MG63 (cell line): ENCODE measurements around the gene COL4A1. TPM values are rescaled to one million over a fixed set of nuclear protein-coding genes. Genes with fewer than 3 reads are reported as not detected.
"Not testable (repeated sequence)": the region's sequence is repeated elsewhere in the genome, so short reads cannot be mapped to it uniquely, and the experiment has no call there.

ENCODE experiments used
- DNase-seq: peaks from one replicate; pipeline ENCODE4 v3.0.0-alpha.2; 2020
- H3K27me3 ChIP-seq: fragments of 250-450 bp; sonication (Bioruptor Pico); 2 replicates; pipeline ENCODE4 v1.5.1; 2020; ENCODE audit warnings: mild to moderate bottlenecking, moderate library complexity
- H3K36me3 ChIP-seq: fragments of 250-450 bp; sonication (Bioruptor Pico); 2 replicates; pipeline ENCODE4 v1.5.1; 2020; ENCODE audit warnings: mild to moderate bottlenecking, moderate library complexity
- H3K4me3 ChIP-seq: fragments of 250-450 bp; sonication (Bioruptor Pico); 2 replicates; pipeline ENCODE4 v1.5.1; 2020; ENCODE audit warnings: mild to moderate bottlenecking, moderate library complexity
- H3K9me3 ChIP-seq: fragments of 250-450 bp; sonication (Bioruptor Pico); 2 replicates; pipeline ENCODE4 v1.5.1; 2020; ENCODE audit warnings: mild to moderate bottlenecking, moderate library complexity
- total RNA-seq: library from RNA; depleted of rRNA; stranded (reverse); fragments of >200 nt; shearing (Covaris generic); gene quantifications from 2 replicates; pipeline ENCODE4 v1.2.3, GENCODE V29; 2014; ENCODE audit warnings: low replicate concordance

The COL4A1 gene
- total RNA-seq, 1 experiment from 2014 or later: 24.9 TPM

DNA sequence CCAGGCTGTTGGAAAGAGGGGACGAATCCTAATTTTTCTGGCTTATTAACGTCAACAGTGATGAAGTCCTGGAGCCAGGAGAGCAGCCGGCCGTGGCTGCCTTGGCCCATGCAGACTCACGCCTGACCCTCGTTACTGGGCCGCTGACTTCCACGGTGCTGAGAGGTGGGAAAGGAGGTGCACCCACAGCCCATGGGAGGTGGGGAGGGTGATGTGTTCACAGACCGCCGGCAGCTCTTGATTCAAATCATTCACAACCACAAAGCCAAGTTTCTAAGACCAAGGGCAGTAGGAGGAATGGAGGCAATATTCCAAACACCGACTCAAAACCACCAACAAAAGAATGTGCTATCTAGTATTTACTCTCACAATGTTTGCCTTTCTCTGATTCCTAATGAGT is 24.4 kb upstream of the COL4A1 start:
- DNase-seq: no peak
- no peaks in the 10 kb centered on the region for H3K27me3 ChIP-seq
- no peak overlapping the region for H3K4me3 ChIP-seq
- no peaks in the 10 kb centered on the region for H3K36me3 ChIP-seq
- no peaks in the 10 kb centered on the region for H3K9me3 ChIP-seq

DNA sequence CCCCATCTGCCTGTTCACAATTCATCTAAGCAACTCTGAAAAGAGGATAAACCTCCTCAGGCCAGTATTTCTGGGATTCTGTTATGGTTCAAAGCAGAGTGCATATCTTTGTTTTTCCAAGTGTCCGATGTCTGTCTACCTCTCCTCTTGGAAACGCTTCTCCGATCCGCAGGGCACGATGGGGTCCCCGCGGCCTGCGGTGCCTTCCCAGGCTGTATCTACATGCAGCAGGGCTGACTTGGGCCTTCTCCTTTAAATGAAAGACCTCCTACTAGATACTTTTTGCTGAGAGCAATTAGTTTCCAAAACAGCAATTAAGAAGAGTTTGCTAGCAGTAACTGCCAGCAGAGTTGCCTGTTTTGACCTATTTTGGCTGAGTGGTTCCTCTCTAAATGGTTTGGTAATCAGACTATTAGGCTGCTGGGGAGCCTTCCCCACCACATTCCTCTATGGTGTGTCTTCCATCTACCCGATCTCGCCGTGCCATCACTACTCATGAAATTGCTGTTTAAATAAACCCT is 23.6 kb upstream of the COL4A1 start:
- Histone ChIP-seq H3K27me3 (no peaks in the 10 kb centered on the region), H3K36me3 (no peaks in the 10 kb centered on the region), H3K9me3 (no peaks in the 10 kb centered on the region), H3K4me3 (no peak overlapping the region)
- no peak for DNase-seq

DNA sequence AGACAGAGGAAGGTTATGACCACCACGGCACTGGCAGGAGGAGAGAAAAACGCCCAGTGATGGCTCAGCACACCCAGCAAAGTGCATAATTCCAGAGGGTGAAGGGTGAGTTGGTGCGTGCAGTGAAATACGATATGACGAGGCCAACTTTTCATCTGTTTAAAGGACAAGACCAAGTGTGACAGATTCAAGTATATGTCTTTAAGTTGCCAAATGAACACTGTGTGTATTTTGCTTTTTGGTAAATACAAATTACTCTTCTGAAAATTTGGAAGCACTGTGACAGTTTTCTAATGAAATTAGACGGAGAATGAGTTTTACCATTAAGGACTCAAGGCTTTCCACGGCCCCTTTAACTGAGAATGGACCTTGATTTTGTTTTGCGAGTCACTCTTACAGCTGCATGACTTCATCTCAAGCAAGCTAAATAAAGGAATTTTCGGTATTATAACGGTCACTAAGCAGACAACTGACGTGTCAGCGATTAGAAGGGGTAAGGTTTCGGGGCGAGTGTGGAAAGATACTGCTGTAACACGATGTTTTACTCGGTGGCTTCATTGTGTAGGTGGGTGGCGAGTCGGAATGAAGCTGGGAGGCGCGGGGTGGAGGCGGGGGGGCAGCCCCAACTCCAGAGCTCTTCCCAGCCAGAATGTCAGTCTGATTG is 23.0 kb upstream of the COL4A1 start:
- no peaks in the 10 kb centered on the region for H3K36me3 ChIP-seq
- no peaks in the 10 kb centered on the region for H3K27me3 ChIP-seq
- H3K4me3 ChIP-seq: no peak overlapping the region
- no peaks in the 10 kb centered on the region for H3K9me3 ChIP-seq
- no peak for DNase-seq

DNA sequence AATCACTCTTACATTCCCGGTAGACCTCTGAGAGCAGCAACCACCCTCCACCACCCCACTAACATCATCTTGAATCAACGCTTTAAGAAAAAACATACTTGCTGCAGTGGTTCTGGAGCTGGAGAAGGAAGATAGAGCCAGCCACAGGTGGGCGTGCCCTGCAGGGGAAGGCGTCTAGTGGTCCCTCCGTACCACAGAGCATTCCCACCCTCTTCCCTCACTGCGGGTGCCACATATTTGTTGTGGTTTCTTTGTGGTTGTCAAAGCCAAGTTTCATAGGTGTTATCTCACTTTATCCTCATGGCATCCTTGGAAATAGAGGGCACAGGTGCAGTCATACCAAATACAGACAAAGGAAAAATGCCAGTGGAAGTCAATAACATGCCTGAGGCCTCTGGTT is 22.3 kb upstream of the COL4A1 start:
- DNase-seq: no peak
- Histone ChIP-seq H3K36me3 (no peaks in the 10 kb centered on the region), H3K4me3 (no peak overlapping the region)

DNA sequence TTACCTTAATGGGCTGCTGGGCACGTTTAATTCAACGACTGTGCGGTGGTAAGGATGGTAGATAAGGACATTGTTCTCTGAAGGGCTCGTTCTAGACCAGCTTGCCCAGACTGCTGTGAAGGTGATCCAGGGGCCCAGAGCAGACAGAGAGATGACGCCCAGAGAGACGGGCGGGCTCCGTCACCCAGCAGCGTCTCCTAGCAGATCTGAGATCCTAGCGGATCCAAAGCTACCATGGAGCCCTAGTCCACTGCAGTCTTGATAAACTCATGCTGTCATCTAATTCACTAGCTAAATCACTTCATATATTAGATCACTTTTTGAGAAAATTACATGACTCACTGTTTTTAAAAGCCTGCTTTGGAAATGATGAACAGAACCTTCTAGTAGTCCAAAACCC is 21.6 kb upstream of the COL4A1 start:
- H3K9me3 ChIP-seq: no peaks in the 10 kb centered on the region
- no peak overlapping the region for H3K4me3 ChIP-seq
- no peak for DNase-seq
- H3K27me3 ChIP-seq: no peaks in the 10 kb centered on the region
- H3K36me3 ChIP-seq: no peaks in the 10 kb centered on the region

More for the DNA sequence above, 22.3 kb upstream of the COL4A1 start:
- H3K9me3 ChIP-seq: no peaks in the 10 kb centered on the region
- no peaks in the 10 kb centered on the region for H3K27me3 ChIP-seq

DNA sequence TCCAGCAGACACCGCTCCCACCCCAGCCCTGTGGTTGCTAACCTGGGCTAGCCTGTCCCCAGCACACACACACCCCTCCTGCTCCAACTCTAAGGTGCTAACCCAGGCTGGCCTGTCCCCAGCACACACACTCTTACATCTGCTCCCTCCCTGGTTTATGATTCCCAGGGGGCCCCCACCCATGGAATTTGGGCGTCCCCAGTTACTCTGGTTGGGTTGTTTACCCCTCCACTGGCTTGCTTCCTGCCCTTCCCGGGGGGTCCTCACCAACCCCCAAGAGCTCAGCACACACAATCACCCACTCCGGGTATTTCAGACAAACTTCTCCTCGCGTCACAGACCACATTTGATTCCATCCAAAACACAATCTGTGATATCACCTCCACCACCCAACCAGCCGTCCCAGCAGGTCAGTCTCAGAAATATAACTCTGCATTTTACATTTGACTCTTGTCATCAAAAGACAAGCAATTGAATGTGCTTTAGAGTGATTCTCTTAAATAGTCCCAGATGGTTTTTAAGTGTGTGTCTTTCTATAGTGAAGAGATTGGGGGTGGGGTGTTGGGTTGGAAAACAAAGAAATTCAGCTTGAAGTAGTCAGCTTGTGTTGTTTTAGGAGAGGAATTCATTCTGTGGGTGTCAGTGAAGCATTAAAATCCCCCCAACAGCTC is 20.2 kb upstream of the COL4A1 start:
- Histone ChIP-seq H3K36me3 (no peaks in the 10 kb centered on the region), H3K9me3 (no peaks in the 10 kb centered on the region), H3K27me3 (no peaks in the 10 kb centered on the region), H3K4me3 (no peak overlapping the region)
- no peak for DNase-seq

DNA sequence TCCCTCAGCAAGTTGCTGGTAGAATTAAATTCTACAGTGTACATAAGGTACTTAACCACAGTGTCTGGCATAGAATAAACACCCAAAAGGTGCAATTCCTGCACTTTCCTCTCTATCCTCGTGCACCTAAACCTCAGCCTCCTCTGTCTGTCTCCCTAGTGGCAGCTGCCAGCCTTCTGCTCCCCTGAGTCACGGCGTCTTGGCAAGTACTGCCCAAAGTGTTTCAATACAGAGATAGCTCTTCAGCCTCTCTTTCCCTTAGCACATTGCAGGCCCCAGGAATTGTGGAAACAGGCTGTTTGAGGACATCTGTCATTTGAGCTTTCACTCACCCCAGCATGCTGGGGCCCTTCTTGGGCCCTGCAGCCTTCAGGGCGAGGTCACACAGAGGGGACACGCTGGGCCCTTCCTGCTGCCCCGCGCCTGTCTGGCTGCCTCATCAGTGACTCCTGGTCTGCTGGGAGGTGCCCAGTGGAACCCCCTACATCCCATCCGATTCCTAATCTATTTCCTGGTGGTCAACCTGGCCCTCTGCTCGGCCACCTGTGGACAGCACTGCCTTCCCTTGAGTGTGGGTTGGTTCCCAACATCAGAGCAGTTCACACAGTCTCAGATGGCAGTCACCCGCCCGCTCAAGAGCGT is 19.4 kb upstream of the COL4A1 start:
- Histone ChIP-seq H3K4me3 (no peak overlapping the region), H3K9me3 (no peaks in the 10 kb centered on the region), H3K27me3 (no peaks in the 10 kb centered on the region), H3K36me3 (no peaks in the 10 kb centered on the region)
- peak; percentile 64 for DNase-seq

DNA sequence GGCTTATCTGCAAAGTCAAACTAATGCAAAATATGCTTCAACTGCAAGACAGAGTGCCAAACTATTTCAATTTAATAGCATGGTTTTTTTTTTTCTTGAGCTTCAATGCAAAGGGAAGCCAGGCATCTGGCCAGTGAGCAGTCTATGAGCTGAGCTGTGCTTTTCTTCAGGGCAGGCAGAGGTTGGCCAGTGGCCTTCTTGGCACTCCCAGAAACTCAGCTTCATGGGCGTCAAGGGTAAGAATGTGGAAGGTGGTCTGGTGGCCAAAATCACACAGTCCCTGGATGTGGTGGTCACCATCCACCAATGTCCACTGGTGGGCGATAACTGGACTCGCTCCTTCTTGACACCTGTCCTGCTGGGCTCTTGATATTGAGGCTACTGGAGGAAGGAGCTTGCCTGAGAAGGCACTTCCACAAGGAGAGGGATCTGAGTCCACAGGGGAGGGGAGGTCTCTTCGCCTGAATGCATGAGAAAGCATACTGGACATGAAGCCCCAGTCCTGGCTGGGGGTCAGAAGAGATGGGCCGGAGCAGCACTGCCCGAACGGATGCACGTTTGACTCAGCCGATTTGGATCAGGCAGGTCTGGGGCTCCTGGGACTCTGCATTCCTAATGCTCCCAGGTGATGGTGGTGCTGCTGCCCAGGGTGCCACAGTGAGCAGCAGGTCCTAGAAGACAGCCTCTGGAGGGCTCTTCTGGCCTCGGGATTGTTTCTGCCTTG is 17.2 kb upstream of the COL4A1 start:
- Histone ChIP-seq H3K9me3 (no peaks in the 10 kb centered on the region), H3K4me3 (no peak overlapping the region), H3K27me3 (no peaks in the 10 kb centered on the region), H3K36me3 (no peaks in the 10 kb centered on the region)
- DNase-seq: peak; percentile 40

DNA sequence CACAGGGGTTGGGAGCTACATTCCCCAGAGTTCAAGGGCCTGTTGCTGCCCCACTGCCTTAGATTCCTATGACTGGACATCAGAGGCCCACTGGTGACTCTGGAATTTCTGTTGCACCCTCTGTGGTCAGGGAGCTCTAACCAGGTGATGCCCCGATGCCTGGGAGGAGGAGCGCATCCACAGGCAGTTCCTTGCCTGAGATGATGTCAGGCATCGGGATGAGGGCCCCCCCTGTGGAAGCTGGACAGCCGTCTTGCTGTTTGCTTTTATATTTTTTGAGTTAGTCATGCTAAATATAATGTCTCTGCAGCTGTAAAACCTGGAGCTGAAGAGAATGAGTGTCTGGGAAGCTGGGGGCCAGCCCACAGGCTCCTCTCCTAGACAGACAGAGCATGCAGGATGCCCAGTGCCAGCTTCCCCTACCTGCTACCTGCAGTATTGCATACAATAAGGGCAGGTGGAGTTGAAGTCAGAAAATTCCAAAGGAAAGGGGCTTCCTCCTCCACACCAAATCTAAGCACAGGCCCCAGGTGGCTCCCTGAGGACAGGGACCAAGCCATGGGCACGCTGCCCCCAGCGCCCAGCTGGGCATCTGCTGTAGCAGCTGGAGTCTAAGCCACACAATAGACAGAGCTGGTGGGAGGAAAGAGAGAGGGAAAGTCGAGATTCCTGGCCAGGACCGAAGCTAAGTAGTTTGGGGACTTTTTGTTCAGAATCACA is 16.4 kb upstream of the COL4A1 start:
- Histone ChIP-seq H3K27me3 (no peaks in the 10 kb centered on the region), H3K36me3 (no peaks in the 10 kb centered on the region), H3K9me3 (no peaks in the 10 kb centered on the region), H3K4me3 (no peak overlapping the region)
- peak; percentile 62 for DNase-seq

DNA sequence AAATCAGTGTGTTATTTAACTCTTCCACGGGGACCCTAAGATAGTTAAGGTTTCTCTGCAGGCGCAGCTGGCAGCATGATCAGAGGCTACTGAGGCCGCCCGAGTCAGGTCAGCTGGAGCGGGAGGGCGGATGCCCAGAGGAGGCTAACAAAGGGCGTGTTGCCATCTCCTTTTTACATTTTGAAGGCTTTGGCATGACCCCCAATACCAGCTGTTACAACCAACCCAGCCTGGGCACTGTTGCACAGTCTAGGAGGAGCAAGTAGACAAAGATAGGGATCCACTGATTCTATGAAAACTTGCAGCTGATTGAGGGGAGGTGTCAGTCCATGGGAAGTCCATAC is 15.8 kb upstream of the COL4A1 start:
- no peak for DNase-seq
- Histone ChIP-seq H3K27me3 (no peaks in the 10 kb centered on the region), H3K4me3 (no peak overlapping the region)

DNA sequence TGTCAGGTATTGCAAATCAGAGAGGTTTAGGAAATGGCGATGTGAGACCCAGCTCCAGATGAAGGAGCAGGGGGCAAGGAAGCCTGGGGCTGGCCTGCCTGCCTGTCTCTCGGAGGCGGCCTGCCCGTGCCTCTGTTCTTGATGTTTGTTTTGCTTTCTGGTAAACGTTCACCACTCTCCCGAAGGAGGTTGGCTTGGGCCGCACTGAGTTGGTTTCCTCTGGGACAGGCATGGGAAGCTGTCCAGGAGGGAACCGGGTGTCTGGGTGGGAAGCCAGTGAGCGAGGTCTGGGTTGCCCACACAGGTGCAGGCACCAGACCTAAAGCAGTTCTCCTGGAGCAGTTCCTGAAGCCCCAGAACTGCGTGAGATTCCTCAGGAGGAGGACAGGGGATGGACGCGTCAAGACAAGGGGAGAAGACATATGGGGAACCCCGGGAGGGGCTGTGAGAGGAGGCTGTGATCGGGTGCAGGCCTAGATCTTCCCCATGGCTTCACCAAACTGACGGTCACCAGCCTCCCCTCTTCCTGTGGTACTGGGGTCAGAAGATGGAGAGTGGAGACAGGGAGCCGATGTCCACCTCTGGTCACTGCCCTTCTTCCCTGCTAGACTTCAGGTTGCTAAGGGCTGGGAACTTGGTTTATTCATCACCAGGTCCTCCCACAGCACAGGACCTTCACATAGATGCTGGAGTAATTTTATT is 15.3 kb upstream of the COL4A1 start:
- H3K9me3 ChIP-seq: no peaks in the 10 kb centered on the region

More for the DNA sequence above, 15.8 kb upstream of the COL4A1 start:
- Histone ChIP-seq H3K36me3 (no peaks in the 10 kb centered on the region), H3K9me3 (no peaks in the 10 kb centered on the region)

DNA sequence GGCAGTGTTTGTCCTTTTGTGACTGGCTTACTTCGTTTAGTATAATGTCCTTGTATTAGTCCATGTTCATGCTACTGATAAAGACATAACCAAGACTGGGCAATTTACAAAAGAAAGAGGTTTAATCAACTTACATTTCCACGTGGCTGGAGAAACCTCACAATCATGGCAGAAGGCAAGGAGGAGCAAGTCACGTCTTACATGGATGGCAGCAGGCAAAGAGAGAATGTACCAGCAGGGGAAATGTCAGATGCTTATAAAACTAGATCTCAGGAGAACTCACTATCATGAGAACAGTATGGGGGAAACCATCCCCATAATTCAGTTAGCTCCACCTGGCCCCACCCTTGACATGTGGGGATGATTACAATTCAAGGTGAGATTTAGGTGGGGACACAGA is 14.6 kb upstream of the COL4A1 start:
- not testable (repeated sequence) for DNase-seq, H3K27me3 ChIP-seq, H3K9me3 ChIP-seq, H3K4me3 ChIP-seq, H3K36me3 ChIP-seq

More for the DNA sequence above, 15.3 kb upstream of the COL4A1 start:
- Histone ChIP-seq H3K27me3 (no peaks in the 10 kb centered on the region), H3K4me3 (no peak overlapping the region), H3K36me3 (no peaks in the 10 kb centered on the region)
- no peak for DNase-seq

DNA sequence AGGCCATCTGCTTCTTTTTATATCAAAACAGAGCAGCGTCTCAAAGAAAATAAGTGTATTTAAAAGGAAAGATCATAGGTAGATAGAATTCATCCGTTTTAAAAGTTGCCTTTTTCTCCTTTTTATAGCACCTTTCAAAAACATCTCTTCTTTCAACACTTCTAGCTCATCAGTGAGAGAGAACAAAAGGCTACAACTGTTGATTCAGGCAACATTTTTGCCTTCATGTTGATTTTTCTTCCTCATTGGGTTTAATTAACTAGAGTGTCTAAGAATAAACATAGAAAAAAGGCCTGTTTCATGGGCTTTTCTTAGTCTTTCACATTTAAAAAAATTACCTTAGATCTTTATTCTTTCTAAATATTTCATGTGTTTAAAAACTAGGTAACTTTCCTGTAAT is 13.7 kb upstream of the COL4A1 start:
- no peaks in the 10 kb centered on the region; the same call in 1 of the 2 replicates for H3K36me3 ChIP-seq

DNA sequence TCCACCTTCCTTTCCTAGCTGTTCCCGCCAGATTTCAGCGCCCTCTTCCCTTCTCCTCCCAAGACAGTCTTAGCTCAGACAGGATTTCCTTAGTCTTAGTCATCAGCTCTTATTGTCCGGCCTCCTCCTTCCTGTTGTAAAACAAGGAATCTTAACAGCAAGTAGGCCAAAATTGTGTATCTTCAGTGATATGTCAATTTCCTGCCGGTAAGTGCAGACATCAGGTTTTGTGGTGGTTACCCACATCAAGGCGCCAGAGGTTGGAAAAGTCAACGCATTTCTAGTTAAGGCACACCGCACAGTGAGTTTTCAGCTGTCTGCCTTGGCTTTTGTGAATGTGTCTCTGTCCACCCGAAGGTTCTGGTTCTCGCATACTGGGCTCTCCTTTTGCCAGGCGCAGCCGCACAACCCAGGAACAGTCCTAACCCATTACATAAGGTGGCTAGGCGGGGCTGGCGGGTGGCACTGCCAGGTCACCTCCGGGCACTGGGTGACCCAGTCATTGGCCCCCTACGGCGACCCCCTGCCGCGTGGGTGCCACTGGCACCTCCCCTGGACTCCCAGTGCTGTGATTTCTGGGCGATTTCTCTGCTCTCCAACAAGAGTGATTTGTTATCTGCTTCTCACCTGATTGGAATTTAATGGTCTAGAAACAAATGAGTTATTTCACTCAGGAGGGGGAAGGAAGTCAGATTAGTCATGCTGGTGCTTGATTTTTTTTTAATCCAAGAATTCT is 13.0 kb upstream of the COL4A1 start:
- Histone ChIP-seq H3K27me3 (no peaks in the 10 kb centered on the region), H3K9me3 (no peaks in the 10 kb centered on the region), H3K4me3 (no peak overlapping the region), H3K36me3 (no peaks in the 10 kb centered on the region; the same call in 1 of the 2 replicates)
- peak; percentile 31 for DNase-seq

More for the DNA sequence above, 13.7 kb upstream of the COL4A1 start:
- DNase-seq: no peak
- Histone ChIP-seq H3K4me3 (no peak overlapping the region), H3K9me3 (no peaks in the 10 kb centered on the region), H3K27me3 (no peaks in the 10 kb centered on the region)

DNA sequence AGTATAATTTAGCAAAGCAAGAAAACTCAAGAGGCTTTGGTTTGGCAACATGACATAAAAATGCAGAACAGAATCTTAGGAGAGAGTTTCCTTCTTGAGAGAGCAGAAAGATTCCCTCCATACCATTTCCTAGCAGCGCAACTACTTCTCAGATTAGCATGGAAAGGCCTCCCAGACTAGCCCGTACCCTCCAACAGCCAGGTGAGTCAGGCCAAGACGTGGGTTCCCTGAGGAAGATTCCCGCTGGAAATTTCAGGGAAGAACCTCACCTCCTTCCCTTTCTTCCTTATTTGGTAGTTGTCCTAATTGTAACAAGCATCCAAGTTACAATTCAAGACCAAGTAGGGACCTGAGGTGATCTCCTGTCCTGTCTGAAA is 12.4 kb upstream of the COL4A1 start:
- no peaks in the 10 kb centered on the region; the same call in 1 of the 2 replicates for H3K36me3 ChIP-seq
- H3K27me3 ChIP-seq: no peaks in the 10 kb centered on the region
- no peaks in the 10 kb centered on the region for H3K9me3 ChIP-seq
- no peak overlapping the region for H3K4me3 ChIP-seq
- no peak for DNase-seq
